IMR-90 (cell line): Measurements from ENCODE around the gene VIPR1. TPM values are rescaled to one million over a fixed set of nuclear protein-coding genes. Genes with fewer than 3 reads are reported as not detected.

Experiments
- ATAC-seq: fragments of 200-7000 bp; cut with Tn5 transposase; 2 replicates; pipeline ENCODE4 v1.9.1; 2020; ENCODE audit warnings: low read depth, mild to moderate bottlenecking, moderate library complexity
- BruUV-seq: library from RNA; stranded (reverse); fragments of 400-500 nt; replicated peaks from 2 replicates; lab custom pipeline; 2021; lab: Mats Ljungman, UMichigan
- CTCF ChIA-PET: fragments of 300-600 bp; formaldehyde crosslinking; extraction: SDS; loops from one replicate; lab custom pipeline; 2021; ENCODE audit warnings: antibody characterized with exemption; lab: Yijun Ruan, JAX
- POLR2A ChIA-PET: fragments of 300-600 bp; sonication (Branson Sonifier 250); formaldehyde crosslinking; loops from one replicate; lab custom pipeline; 2022; ENCODE audit warnings: antibody characterized with exemption; ENCODE audit not compliant: unreplicated experiment; lab: Charles Lee
- DNase-seq: peaks from one replicate; pipeline ENCODE4 v3.0.0; 2013
- H2AFZ ChIP-seq: replicated peaks from 2 replicates; pipeline ENCODE3; 2013; ENCODE audit warnings: low read length, mild to moderate bottlenecking; ENCODE audit not compliant: poor library complexity
- H2AK5ac ChIP-seq: 2 replicates; pipeline ENCODE4 v1.6.1; 2013; ENCODE audit warnings: low read depth, low read length, inconsistent platforms
- H2AK9ac ChIP-seq: replicated peaks from 2 replicates; pipeline ENCODE3; 2013; ENCODE audit warnings: mild to moderate bottlenecking, low read depth, low read length, moderate library complexity; ENCODE audit not compliant: poor library complexity
- H2BK120ac ChIP-seq: 2 replicates; pipeline ENCODE4 v1.6.1; 2013; ENCODE audit warnings: low read depth, low read length, inconsistent platforms
- H2BK15ac ChIP-seq: 3 replicates; pipeline ENCODE4 v1.6.1; 2013; ENCODE audit warnings: low read depth, low read length, inconsistent platforms
- H2BK20ac ChIP-seq: 2 replicates; pipeline ENCODE4 v1.6.1; 2013; ENCODE audit warnings: low read depth, mild to moderate bottlenecking, inconsistent platforms, low read length, moderate library complexity
- H2BK5ac ChIP-seq: 2 replicates; pipeline ENCODE4 v1.6.1; 2013; ENCODE audit warnings: mild to moderate bottlenecking, low read depth, low read length, inconsistent platforms; ENCODE audit not compliant: poor library complexity, severe bottlenecking
- H3K14ac ChIP-seq: replicated peaks from 2 replicates; pipeline ENCODE4 v1.6.1; 2013; ENCODE audit warnings: low read depth, low read length, inconsistent platforms
- H3K18ac ChIP-seq: 2 replicates; pipeline ENCODE4 v1.6.1; 2013; ENCODE audit warnings: low read depth, low read length, control low read depth
- H3K23ac ChIP-seq: 2 replicates; pipeline ENCODE4 v1.6.1; 2013; ENCODE audit warnings: low read depth, low read length, inconsistent platforms
- H3K27ac ChIP-seq: 2 replicates; pipeline ENCODE4 v1.5.1; 2013; ENCODE audit warnings: mild to moderate bottlenecking, control low read depth, low read length; ENCODE audit not compliant: insufficient read depth
- H3K27me3 ChIP-seq: 2 replicates; pipeline ENCODE4 v1.6.1; 2013; ENCODE audit warnings: low read length; ENCODE audit not compliant: control insufficient read depth, insufficient read depth
- H3K36me3 ChIP-seq: 2 replicates; pipeline ENCODE4 v1.6.1; 2013; ENCODE audit warnings: low read length, mixed read lengths; ENCODE audit not compliant: control insufficient read depth, insufficient read depth
- H3K4ac ChIP-seq: 2 replicates; pipeline ENCODE4 v1.6.1; 2013; ENCODE audit warnings: low read depth, low read length, inconsistent platforms
- H3K4me1 ChIP-seq: 2 replicates; pipeline ENCODE4 v1.6.1; 2013; ENCODE audit warnings: low read length, mixed read lengths; ENCODE audit not compliant: control insufficient read depth, insufficient read depth
- H3K4me2 ChIP-seq: 2 replicates; pipeline ENCODE4 v1.6.1; 2013; ENCODE audit warnings: low read depth, mild to moderate bottlenecking, control low read depth, low read length, moderate library complexity
- H3K4me3 ChIP-seq: 2 replicates; pipeline ENCODE4 v1.5.1; 2013; ENCODE audit warnings: low read depth, mild to moderate bottlenecking, control low read depth, low read length, moderate library complexity; ENCODE audit not compliant: insufficient read depth
- H3K56ac ChIP-seq: 2 replicates; pipeline ENCODE4 v1.6.1; 2013; ENCODE audit warnings: low read length, inconsistent platforms; ENCODE audit not compliant: insufficient read depth; ENCODE audit errors: extremely low read depth
- H3K79me1 ChIP-seq, 2 experiments: 2 replicates each; pipeline ENCODE4 v1.6.1; 2013; ENCODE audit warnings: low read length in 2 of 2, inconsistent platforms in 1 of 2, low read depth in 1 of 2
- H3K9ac ChIP-seq: 2 replicates; pipeline ENCODE4 v1.6.1; 2013; ENCODE audit warnings: low read depth, low read length, control low read depth
- H3K9me1 ChIP-seq: 2 replicates; pipeline ENCODE4 v1.6.1; 2013; ENCODE audit warnings: low read length, inconsistent platforms; ENCODE audit not compliant: insufficient read depth
- H3K9me3 ChIP-seq: 2 replicates; pipeline ENCODE4 v1.6.1; 2013; ENCODE audit warnings: low read length; ENCODE audit not compliant: control insufficient read depth, insufficient read depth
- H4K20me1 ChIP-seq: 2 replicates; pipeline ENCODE4 v1.6.1; 2013; ENCODE audit warnings: low read length, inconsistent platforms; ENCODE audit not compliant: insufficient read depth
- H4K5ac ChIP-seq: 2 replicates; pipeline ENCODE4 v1.6.1; 2013; ENCODE audit warnings: mild to moderate bottlenecking, low read depth, low read length, control low read depth
- H4K8ac ChIP-seq, 2 experiments: 2 replicates each; pipeline ENCODE4 v1.6.1; 2013; ENCODE audit warnings: low read depth in 2 of 2, low read length in 2 of 2, control low read depth in 1 of 2, inconsistent platforms in 1 of 2
- H4K91ac ChIP-seq: 2 replicates; pipeline ENCODE4 v1.6.1; 2013; ENCODE audit warnings: low read depth, low read length, inconsistent platforms; ENCODE audit not compliant: insufficient read depth
- CEBPB ChIP-seq: IDR thresholded peaks from 2 replicates; pipeline ENCODE4 v1.6.1; 2012; ENCODE audit warnings: low read depth, low read length, improper control_type of control experiment
- WGBS, 2 experiments: methylation state at CpG; one replicate each; pipeline versions ENCODE4 v1.1.5 to v1.1.7; 2013; ENCODE audit warnings: missing lambda C conversion rate in 2 of 2; ENCODE audit not compliant: insufficient read length in 1 of 2; ENCODE audit errors: extremely low coverage in 2 of 2; 5-methylcytosine and 5-hydroxymethylcytosine counted together
- dilution Hi-C: fragments of 300-500 bp; cut with HindIII; formaldehyde crosslinking; loops from one replicate; pipeline ENCODE4 v1.14.3; 2018; ENCODE audit warnings: low sequenced_read_pairs; ENCODE audit not compliant: unreplicated experiment
- in situ Hi-C: fragments of 300-500 bp; cut with MboI; formaldehyde crosslinking; loops from 3 replicates; pipeline ENCODE4 v1.14.3; 2019; ENCODE audit warnings: low sequenced_read_pairs, inconsistent platforms, mixed read lengths
- intact Hi-C: fragments of 100-400 bp; cut with micrococcal nuclease; formaldehyde crosslinking; loops from 2 replicates; pipeline ENCODE4 v1.10.0; 2022
- polyA plus RNA-seq, 3 experiments: library from polyadenylated mRNA; depleted of rRNA; stranded (reverse); fragments of >200 nt; gene quantifications; 2 replicates each; pipeline ENCODE4 v1.2.3, GENCODE V29; 2012; ENCODE audit warnings: low replicate concordance in 1 of 3
- total RNA-seq: library from RNA; depleted of rRNA; stranded (reverse); fragments of >200 nt; gene quantifications from 2 replicates; pipeline ENCODE4 v1.2.3, GENCODE V29; 2012

VIPR1 gene
- total and polyA plus RNA-seq, 2 of the 4 experiments (the other 2 are of a cell fraction) = not detected

GRCh38 chr3:42513521-42513920 lies 11.1 kb downstream of the VIPR1 start:
- Histone ChIP-seq H4K5ac (no peak overlapping the region), H3K4ac (no peak overlapping the region), H3K9me1 (no peaks in the 10 kb centered on the region), H2AFZ (no peak overlapping the region), H2BK15ac (no peak overlapping the region), H2AK9ac (no peak overlapping the region), H2BK5ac (no peak overlapping the region), H4K20me1 (no peaks in the 10 kb centered on the region), H2BK120ac (no peak overlapping the region), H3K18ac (no peak overlapping the region), H3K36me3 (no peaks in the 10 kb centered on the region), H3K56ac (no peak overlapping the region), H3K14ac (no peak overlapping the region), H3K4me2 (no peak overlapping the region), H4K91ac (no peak overlapping the region), H3K27me3 (peaks cover 23% of the 10 kb centered on the region), H2BK20ac (no peak overlapping the region), H3K23ac (no peak overlapping the region), H3K4me3 (no peak overlapping the region), H3K9me3 (no peaks in the 10 kb centered on the region), H3K79me1 (no peaks in the 10 kb centered on the region), H3K9ac (no peak overlapping the region), H3K4me1 (no peaks in the 10 kb centered on the region), H3K27ac (no peak overlapping the region), H2AK5ac (no peak overlapping the region), H4K8ac (no peak overlapping the region)
- ChIA-PET CTCF (no interaction called here), POLR2A (interaction anchor here (0.6 kb wide), 1 partner anchor 9 kb away, joined by 7 read pairs; no protein-coding TSS in a partner anchor)
- dilution Hi-C loops (no loop called here), intact Hi-C loops (no loop called here), in situ Hi-C loops (no loop called here)
- TF ChIP-seq CEBPB = no peak
- ATAC-seq = no peak
- 100% methylated on average over 1 of the region's 6 CpGs; no CpG with 5 or more reads in 1 of the 2 experiments for WGBS, 2 experiments
- no peak for DNase-seq
- no TSS peak for BruUV-seq
